AG09309 (cell line): Measurements from ENCODE around the gene NRL.

ENCODE experiments used
- DNase-seq: peaks from one replicate; pipeline ENCODE4 v3.0.0-alpha.2; 2010; ENCODE audit warnings: low read depth
- H3K4me3 ChIP-seq: 2 replicates; pipeline ENCODE4 v1.5.1; 2011; ENCODE audit warnings: mild to moderate bottlenecking, low read depth, low read length, moderate library complexity; ENCODE audit not compliant: control insufficient read depth
- TF ChIP-seq, protein P1 (sequence below): IDR thresholded peaks from 2 replicates; pipeline ENCODE4 v1.5.1; 2011; ENCODE audit warnings: mild to moderate bottlenecking, low read depth, low read length, inconsistent platforms; ENCODE audit not compliant: insufficient read depth, control insufficient read depth; ENCODE audit errors: missing control alignments

Gene NRL

DNA sequence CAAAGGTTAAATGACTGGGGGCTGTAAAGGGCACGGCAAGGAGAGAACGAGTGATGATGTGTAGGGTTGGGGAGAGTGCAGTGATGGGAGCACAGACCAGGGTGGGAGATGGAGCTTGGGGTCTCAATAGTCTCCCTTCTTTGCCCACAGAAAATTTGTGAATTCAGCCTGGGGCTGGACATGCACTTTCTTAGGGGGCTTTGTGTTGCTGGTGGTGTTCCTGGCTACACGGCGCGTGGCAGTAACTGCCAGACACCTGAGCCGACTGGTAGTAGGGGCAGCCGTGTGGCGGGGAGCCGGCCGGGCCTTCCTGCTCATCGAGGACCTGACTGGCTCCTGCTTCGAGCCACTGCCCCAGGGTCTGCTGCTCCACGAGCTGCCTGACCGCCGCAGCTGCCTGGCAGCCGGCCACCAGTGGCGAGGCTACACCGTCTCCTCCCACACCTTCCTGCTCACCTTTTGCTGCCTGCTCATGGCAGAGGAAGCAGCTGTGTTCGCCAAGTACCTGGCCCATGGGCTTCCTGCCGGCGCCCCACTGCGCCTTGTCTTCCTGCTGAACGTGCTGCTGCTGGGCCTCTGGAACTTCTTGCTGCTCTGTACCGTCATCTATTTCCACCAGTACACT lies 17.4 kb upstream of the NRL start:
- TF ChIP-seq, protein P1, sequence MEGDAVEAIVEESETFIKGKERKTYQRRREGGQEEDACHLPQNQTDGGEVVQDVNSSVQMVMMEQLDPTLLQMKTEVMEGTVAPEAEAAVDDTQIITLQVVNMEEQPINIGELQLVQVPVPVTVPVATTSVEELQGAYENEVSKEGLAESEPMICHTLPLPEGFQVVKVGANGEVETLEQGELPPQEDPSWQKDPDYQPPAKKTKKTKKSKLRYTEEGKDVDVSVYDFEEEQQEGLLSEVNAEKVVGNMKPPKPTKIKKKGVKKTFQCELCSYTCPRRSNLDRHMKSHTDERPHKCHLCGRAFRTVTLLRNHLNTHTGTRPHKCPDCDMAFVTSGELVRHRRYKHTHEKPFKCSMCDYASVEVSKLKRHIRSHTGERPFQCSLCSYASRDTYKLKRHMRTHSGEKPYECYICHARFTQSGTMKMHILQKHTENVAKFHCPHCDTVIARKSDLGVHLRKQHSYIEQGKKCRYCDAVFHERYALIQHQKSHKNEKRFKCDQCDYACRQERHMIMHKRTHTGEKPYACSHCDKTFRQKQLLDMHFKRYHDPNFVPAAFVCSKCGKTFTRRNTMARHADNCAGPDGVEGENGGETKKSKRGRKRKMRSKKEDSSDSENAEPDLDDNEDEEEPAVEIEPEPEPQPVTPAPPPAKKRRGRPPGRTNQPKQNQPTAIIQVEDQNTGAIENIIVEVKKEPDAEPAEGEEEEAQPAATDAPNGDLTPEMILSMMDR, result no peak
- DNase-seq, result no peak
- no peak overlapping the region for H3K4me3 ChIP-seq

DNA sequence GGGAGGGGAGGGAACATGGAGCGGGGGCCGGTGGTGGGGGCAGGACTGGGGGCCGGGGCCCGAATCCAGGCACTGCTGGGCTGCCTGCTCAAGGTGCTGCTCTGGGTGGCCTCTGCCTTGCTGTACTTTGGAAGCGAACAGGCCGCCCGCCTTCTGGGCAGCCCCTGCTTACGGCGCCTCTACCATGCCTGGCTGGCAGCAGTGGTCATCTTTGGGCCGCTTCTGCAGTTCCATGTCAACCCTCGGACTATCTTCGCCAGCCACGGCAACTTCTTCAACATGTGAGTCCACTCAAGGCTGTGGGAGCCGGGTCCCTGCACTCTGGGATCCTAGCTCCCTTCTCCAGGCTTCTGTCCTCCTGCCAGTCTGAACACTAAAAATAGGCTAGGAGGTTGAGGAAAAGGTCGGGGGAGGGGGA lies 16.8 kb upstream of the NRL start:
- TF ChIP-seq, protein P1, result no peak
- DNase-seq, result no peak
- no peak overlapping the region for H3K4me3 ChIP-seq

DNA sequence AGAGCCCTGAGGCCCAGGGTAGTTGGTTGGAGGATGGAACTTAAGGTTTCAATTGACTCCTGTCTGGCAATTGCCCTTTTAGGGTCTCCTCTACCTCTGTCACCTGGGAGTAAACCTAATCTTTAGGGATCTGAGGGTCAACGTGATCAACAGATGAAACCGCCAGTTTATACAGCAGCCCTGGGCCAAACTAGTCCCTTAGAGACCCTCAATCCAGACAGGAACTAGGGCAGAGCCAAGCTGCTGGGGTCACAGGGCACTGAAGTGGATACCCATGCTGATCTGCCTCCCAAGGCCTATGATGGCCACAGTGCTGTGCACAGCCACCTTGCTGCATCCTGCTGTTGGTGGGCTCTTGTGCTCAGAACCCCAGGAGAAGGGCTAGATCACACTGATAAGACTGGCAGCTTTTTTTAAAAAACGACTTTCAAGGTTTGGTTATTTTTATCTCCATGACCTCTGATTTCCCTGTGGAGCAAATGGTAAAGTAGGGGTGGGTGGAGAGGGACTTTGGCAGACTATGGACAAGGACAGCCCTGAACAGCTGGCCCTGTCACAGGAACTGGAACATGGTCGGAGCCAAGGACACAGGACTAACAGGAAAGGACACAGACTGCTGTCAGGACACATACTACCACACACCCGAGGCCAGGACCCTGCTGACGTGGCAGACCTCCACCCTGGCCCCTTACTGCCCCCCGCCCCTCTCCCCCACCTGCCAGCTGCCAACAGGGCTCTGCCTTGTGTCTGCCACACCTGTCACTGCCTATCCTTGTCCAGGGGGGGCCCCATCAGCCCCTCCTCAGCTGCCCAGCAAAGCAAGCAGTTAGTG lies 16.2 kb upstream of the NRL start:
- DNase-seq, result no peak
- no peak overlapping the region for H3K4me3 ChIP-seq

DNA sequence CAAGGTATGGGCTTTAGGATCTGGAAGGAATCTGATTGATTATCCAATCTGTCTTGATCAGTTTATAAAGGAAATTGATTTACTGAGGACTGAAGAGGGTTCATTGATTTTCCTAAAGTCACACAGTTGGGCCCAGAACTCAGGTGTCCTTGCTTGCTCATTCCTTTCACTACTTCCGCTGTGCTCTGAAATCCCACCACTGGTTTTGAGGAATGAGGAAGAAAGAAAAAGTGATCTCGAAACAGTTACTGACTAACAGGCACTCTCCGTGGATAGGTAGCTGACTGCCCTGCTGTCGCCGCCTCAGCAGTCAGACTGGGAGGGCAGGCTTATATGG lies 15.6 kb upstream of the NRL start, which contains the start of gene FITM1:
TSS of gene FITM1 (plus strand) at position 280 of the 337 bp plus-strand sequence. CDS start 905 bp downstream, outside the sequence.
- TF ChIP-seq, protein P1, result no peak
- no peak for DNase-seq
- no peak within 1 kb of the TSS for H3K4me3 ChIP-seq

More for the DNA sequence above, 16.2 kb upstream of the NRL start:
- TF ChIP-seq, protein P1, result no peak

DNA sequence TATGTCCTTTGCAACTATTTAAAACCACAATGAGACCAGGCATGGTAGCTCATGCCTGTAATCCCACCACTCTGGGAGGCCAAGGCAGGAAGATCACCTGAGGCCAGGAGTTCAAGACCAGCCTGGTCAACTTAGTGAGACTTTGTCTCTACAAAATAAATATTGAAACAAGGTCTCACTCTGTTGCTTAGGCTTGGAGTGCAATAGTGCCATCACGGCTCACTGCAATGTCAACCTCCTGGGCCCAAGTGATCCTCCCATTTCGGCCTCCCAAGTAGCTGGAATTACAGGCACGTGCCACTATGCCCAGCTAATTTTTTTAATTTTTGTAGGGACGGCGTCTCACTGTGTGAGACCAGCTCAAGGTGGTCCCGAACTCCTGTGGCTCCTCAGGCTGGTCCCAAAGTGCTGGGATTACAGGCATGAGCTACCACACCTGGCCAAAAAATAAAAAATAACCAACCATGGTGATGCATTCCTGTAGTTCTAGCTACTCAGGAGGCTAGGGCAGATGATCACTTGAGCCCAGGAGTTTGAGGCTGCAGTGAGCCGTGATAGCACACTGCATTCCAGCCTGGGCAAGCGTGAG lies 14.8 kb upstream of the NRL start:
- no peak for DNase-seq
- H3K4me3 ChIP-seq, result no peak overlapping the region
- TF ChIP-seq, protein P1, result no peak

DNA sequence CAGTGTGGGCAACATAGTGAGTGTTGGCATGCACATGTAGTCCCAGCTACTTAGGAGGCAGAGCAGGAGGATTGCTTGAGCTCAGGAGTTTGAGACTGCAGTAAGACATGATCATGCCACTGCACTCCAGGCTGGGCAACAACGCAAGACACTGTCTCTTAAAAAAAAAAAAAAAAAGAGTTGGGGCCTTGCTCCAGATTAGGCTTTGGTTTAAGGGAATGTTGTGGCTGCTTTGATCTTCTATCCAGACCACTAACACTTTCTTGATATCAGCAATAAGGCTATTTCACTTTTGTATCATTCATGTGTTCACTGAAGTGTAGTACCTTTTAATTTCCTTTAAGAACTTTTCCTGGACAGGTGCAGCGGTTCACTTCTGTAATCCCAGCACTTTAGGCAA lies 12.9 kb upstream of the NRL start:
- TF ChIP-seq, protein P1, result no peak
- no peak for DNase-seq
- H3K4me3 ChIP-seq, result no peak overlapping the region
